G401.6 (cell line): ENCODE data around the gene MLIP.

Experiments used
- FAIRE-seq: peaks from 2 replicates; lab custom pipeline; 2012; peaks lifted over from hg19 to GRCh38; lab: Jason Lieb, UNC

The MLIP gene

DNA sequence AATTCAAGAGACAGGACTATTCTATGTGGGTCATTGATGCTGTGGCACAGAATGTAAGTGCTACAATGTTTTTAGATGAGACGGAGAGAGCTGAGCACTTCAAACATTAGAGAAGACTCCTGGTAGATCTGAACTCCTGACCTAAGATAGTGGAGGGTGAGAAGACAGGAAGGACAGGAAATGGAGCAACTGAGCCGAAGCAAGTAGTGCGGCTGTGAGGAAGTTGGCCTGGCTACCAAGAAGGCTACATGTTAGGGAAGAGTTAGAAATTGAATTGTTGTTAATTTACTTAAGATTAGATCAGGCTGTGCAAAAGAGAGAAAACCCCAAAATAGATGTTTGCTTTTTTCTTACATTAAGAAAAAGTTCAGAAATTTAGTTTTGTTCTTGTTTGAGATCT, 14.4 kb upstream of the MLIP start:
- FAIRE-seq: no peak

DNA sequence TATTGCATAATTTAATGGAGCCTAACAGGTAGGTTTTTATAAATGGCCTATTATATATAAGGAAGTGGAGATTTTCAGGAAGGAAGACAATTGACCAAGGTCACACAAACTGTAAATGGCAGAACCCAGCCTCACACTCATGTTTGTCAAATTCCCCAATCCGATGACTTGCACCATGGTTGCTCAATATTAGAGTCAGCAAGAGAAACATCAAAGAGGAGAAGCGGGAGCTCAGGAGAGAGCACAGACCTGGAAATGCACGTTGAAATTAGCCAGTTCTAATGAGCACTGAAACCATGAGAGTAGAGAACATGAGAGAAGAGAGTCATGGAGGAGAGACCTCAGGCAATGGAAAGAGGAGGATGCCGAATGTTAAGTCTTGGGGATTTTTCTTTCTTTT, 13.5 kb upstream of the MLIP start:
- no peak for FAIRE-seq

DNA sequence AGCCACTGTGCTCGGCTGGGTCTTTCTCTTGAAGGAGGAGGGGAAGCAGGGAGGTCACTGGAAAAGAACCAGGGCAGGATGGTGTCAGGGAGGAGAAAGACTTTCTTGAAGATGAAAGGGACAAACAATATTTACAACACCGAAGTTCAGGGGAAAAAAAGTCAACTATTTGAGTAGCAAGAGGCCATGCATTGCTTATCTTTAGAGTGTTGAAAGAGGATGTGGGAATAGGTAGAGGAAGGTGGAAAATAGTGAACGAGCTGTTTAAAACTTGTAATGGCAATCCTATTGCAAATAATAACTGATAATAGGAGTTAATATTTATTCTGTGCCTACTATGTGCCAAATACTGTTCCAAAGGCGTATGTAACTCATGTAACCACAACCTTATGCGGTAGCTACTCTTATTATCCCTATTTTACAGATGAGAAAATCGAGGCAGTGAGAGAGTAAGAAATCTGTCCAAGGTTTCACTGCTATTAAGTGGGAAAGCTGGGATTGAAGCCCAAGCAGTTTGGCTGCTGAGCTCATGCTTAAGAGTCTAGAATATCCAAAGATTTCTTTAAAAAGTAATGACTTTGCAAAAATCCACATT, 12.7 kb upstream of the MLIP start:
- FAIRE-seq: no peak

DNA sequence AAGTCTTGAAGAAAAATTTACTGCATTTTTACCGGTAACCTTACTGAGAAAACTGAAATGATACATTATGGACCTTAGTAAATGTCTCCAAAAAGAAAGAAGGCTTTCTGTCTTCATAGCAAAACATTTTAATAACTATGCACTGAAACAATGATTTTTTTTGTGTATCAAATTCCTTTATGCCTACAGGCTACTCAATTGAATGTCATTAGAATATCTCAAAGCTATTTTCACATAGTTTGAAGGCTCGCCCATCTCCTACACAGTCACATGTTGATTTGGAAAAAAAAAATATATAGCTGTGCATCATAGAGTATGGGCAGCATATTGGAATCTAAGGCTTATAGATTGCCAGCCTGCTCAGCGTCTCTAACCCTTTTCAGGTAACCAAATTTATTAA, 12.0 kb upstream of the MLIP start:
- FAIRE-seq: no peak

DNA sequence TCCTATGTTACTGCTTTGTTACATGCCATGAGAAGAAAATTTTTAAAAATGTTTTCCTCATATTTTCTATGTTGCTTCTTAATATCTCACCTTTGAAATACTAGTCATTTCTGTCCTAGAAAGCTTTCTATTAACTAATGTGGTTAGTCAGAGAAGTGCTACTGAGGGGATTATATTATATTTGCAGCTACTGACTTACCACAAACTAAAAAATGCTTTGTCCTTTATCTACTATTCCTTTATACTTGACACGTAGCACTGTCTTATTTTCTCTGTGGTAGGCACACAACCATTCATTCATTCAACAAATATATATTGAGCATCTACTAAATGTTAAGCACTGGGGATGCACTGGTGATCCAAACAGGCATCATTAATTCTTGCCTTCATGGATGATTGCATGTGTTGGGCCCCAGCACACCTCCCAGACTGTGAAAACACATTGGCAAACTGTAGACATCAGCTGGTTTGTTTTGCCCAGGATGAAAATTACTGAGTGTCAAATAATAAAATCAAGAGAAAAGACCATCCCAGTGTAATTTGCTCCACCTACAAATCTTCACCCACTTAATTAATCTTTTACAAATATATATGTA, 10.7 kb upstream of the MLIP start:
- FAIRE-seq: no peak

DNA sequence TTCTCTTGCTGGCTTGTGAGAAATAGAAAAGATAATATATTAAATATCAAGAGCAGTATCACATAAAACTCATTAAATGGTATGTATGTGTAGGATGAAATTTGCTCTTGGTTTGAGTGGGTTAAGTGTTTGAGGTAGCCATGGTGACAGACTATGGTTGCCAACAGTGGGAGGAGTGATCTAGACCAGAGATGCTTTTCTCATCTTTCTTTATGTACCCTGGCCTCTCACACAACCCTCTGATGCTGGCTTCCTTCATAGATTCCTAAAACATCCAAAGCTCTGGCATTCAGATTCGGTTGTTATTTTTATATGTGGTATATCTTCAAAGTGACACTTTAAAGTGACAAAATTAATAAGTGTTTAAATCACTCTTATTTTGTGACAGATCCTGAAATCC, 9.0 kb upstream of the MLIP start:
- FAIRE-seq: no peak

DNA sequence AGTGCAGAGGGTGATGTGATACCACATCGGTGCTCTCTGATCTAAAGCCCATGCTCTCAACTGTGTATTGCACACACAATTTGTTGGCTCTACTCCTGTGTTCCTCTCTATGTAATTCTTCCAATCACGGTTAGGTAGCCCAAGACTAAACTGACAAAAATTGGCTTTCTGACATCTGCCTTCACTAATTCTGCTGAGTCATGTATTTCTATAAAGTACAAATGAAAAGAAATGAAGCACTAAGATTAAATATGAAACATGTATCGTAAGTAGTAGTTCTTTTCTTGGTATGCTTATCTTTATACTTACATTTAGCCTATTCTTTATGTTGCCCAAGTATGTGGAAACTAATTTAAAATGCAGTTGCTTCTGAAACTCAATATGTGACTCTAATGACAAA, 7.7 kb upstream of the MLIP start:
- no peak for FAIRE-seq

DNA sequence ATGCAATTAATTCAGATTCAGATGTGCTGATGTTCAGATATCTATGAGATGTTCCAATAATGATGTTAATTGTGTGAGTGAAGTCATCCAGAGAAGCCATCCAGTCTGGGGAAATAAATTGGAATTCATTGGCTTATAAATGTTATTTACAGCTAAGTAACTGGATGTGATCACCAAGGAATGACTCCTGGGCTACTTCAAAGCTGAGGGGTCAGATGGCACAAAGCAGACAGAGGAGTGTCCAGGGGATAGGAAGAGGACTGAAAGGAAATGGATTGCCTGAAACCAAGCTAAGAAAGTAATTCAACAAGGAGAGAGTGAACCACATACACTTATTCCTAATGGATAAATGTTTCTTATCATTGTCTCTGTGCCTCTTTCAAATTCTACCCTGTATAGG, 4.5 kb upstream of the MLIP start:
- FAIRE-seq: no peak

DNA sequence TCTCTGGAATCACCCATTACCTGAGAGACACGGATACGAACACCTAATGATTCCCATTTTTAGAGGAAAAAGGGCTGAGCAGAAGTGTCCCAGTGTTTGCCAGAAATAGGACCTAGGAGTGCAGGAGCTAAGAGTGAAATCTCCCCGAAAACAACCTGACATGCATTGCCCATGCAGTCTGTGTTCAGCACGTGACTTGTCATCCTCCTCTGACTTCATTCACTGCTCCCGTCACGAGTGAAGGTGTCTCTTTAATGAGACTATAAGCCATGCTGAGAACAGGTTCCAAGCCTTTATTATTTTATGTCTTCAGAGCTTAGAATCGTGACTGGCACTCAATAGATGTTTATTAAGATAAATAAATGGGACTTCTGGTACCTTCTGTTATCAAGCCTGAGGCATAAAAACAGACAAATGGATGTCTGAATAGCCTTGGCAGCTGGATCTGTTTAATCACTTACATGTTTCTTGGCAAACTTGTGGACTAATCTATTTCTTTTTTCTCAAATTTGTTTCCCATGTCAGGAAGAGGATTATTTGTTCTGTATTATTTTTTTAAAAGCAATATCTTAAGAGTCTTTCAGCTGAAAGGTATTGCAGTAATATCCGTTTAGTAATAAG, 3.7 kb upstream of the MLIP start:
- no peak for FAIRE-seq

DNA sequence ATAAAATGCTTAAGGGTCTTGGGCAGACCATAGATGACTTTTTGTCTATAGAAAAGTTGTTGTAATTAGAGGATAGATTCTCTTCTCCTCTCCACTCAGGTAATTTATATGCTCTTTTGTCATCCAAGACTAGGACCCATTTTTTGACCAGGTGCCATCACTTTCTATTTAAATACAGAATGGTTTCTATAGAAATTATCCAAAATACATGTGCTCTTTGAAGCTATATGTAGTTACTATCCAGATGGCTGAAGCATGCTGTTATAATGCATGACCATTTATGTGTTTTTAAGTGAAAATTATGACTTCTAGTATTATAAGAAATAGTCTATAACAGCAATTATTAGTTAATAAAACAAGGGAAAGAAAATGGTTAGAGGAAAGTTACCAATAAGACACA, 3.0 kb upstream of the MLIP start:
- FAIRE-seq: no peak

DNA sequence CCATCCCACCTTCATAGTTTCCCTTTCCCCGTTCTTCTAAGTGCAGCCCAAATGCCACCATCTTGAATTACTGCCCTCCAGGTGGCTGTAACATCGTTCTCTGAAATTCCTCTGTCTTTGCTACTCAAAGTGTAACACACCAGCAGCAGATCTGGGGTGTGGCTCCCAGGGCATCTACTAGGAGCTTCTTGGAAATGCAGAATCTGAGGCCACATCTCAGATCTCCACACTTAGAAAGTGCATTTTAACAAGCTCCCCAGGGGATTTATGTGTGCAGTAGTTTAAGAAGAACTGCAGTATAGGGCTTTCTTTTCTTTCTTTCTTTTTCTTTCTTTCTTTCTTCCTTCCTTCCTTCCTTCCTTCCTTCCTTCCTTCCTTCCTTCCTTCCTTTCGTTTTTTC, 1.7 kb upstream of the MLIP start:
- no peak for FAIRE-seq

DNA sequence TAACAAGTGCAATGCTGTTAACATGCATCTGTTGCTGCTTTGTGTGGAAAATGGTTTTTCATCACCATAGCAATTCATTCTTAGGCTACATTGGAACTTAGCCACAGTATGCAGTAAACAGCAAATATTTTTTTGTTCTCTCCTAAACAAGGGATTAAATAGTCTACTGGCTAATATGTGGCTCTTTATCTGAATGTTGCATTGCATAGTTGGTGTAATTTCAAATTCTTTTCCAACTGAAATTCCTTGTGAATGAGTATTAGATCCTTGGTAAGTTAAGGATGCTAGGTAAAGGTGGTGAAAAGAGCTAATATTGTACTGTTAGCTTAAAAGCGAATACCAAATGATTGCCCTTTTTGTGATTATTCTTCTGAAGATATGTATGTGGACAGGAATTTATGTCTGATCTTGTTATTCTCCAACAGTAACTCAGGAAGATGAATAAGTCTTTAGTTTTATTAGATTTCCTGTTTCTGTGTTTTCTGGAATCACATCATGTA, 958 bp downstream of the MLIP start:
- FAIRE-seq: no peak

DNA sequence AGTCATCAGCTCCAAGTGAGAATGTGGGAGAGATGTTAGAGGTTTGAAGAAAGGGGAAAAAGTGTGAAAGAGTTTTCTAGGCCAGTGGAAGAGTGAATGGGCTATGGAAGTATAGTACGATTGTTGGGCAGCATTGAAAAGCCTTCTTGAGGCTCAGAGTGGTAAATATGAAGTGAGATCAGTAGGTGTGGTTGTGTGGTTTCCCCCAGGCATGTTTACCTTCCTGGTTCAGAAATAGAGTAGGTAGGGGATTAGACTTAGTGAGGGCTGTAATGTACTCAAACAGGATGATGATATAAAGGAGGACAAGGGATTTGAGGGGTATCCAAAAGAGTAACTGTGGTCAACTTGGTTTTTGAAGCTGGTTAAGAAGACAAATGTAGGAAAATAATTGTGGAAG, 3.7 kb downstream of the MLIP start:
- no peak for FAIRE-seq

DNA sequence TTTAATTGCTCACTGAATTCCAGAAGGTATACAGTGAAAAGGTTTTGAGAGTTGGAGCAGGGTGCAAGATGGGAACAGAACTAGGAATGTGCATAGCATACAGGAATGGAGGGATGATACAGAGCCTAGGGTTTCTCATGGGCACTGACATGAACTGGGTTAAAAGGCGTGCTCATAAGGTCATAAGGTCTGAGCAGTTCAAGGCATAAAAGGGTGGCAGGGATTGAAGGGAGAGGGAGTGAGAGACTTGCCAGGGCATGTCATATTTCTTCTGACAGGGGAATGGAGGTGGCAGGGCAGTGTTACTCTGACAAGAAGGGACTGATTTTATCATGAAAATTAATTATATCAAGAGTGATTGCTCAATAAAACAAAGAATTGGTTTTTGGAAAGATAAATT, 4.7 kb downstream of the MLIP start:
- FAIRE-seq: no peak

DNA sequence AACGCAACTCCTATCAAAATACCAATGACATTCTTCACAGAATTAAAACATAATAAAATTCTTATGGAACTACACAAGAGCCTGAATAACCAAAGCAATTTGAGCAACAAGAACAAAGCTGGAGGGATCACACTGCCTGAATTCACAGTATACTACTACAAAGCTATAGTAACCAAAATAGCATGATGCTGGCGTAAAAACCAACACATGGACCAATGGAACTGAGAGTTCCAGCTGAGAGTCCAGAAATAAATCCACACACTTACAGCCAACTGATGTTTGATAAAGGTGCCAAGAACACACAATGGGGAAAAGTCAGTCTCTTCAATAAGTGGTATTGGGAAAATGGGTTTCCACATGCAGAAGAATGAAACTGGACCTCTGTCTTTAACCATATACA, 6.9 kb downstream of the MLIP start:
- FAIRE-seq: no peak

DNA sequence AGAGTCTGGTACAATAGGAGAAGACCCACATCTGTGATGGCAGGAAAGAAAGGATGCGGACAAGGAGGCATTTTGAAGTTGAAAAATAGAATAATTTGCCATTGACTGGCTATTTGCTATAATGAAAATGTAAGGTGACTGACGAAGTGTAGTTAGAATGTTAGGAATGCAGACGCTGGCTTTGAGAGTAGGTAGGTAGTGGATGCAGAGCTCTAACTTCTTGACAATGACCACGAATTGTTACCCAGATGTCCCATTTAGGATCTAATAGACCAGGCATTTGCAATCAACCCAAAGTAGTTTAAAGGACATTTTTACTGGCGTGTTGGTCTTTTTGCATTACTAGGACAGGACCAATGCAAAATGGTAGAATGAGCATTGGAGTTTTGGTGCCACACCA, 14.2 kb downstream of the MLIP start:
- no peak for FAIRE-seq

DNA sequence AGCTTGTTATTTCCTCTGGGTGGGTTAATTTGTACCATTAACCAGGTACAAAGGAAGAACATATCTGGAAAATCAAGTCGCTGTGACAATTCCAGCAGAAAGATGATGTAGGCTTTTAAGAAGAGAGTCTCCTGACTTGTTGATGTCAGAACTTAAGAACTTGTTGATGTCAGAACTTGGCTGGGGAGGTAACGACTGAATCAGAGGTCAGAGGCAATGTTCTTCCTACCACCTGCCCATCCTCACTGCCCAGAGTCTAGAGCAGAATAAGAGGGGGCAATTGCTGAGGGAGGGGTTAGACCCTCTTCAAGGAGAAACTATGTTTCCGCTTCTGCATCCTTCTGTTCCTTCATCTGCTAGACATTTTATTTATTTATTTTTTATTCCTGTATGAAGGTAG, 18.9 kb downstream of the MLIP start:
- no peak for FAIRE-seq

DNA sequence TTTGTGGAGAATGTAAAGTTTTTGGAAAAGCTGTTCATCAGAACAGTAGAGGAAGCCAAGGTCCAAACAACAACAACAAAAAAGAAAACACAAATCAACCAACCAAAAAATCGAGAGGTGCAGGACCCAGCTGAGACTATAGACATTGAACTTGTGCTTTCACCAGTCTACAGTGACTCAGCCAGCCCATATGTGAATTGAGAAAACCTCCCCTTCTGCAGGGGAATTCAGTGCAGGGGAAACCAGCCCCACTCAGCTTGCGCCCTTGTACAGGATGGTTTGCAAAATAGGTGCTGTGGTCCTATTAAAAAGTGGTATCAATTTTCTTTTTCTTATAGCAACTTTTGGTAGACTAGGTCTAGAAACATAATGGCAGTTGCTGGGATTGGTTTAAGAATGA, 21.3 kb downstream of the MLIP start:
- no peak for FAIRE-seq

DNA sequence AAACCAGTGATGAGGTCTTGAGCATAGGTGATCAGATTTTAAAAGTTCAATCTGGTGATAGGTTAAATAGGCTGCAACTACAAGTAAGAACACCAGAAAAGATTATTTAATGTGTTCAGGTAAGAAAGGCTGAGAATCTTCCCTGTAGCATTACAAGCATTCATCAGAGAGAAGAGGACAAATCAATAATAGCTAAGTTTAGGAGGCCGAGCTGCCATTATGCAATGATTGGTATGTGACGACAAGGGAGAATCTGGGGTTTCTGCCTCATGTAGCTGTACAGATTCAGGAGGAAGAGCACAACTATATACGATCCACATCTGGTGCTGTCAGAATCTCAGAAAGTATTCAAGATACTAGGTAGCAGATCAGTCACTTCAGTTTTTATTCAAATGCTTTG, 21.9 kb downstream of the MLIP start:
- FAIRE-seq: no peak

DNA sequence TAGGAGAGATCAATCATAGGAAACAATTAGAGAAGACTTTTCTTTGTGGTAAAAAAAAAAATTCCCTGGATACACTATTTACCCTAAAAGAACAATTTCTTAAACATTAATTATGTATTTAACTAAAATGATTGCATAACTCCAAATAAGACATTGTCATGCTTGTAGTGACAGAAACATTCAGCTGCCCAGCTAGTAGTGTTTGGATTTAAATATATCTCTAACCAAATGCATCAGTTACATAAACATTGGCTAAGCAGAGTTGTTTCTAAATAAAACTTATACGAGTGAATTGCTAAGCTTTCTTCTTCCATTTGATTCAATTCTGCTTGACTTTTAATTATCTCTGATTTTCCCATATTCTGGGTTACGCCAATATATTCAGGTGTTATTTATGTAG, 23.7 kb downstream of the MLIP start:
- FAIRE-seq: no peak

DNA sequence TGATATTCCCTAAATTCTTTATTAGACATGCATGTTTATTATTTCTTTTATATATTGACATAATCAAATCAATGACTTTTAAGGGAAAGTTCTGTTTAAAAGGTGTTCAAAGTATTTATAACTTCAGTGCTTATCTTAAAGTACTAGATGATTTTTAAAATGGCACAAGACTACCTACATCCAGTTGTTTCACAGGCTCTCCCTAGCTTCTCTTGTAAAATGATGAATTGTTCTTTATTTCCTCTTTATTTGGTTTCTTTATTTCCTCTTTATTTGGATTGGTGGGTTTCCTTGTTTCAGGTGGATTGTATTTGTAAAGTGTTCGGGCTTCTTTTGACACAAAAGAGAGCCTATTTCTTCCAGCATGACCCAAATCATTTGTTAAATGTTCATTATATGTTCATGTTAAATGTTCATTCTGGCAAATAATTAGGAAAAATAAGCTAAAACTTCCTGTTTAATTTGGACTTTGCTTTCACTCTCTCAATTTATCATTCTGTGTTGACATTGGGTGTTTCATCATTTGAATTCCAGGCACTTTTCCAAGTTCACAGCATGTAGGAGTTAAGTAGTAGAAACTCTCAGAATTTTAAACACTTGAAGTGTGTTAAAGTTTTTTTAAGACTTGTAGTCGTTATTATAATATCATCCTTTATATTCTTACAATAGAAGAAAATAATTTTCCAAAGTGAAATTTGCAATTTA, 24.6 kb downstream of the MLIP start:
- no peak for FAIRE-seq

DNA sequence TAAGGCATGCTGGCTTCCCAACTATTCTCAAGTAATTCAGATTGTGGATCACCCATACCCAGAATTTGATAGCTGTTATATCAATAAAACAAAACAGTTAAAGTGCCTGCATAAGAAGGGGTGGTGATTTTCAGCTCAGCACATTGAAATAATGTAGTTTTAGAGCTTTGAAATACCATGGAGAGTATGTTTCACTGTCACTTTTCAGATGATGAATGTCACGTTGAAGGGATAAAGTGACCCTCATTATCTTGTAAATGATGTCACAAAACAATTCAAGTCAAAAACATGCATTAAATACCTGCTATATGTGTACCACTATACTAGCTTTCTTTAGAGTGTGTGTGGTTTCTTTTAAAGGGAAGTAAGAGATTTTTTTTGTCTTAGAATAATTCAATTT, 27.6 kb downstream of the MLIP start:
- FAIRE-seq: no peak

DNA sequence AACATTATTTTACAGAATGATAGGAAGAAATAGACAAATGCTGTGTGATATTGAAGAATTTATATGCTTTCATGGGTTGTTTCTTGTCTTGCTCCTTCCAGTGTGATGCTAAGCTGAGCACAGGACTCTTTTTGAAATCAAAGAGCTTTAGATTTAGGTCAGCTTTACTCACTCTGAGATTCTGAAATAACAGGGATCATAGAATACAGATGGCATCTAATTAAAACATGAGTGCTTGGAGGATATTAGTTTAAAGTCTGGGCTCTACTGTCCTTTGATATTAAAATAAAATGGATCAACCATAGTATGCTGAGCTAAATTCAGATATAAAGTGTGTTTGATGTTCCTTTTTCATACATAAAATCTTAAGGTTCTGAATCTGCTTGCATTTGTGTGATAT, 29.6 kb downstream of the MLIP start:
- no peak for FAIRE-seq
